Smooth muscle cell of the brain vasculature (primary cell): ENCODE data around the gene ZFP69.
"Not testable (repeated sequence)": the region's sequence is repeated elsewhere in the genome, so short reads cannot be mapped to it uniquely, and the experiment has no call there.

Source experiments
- DNase-seq: peaks from one replicate; pipeline ENCODE4 v3.0.0-alpha.2; 2012; ENCODE audit warnings: low read depth, low spot score

The ZFP69 gene

GRCh38 chr1:40476924-40477677 lies at the start of gene ZFP69:
Gene ZFP69 (plus strand): TSS chr1:40477290. CDS start chr1:40479362, 2,072 bp downstream.
- no peak for DNase-seq

- no peak for DNase-seq
Observed at GRCh38 chr1:40431385-40431784, 45.7 kb upstream of the ZFP69 start.

- no peak for DNase-seq
Observed at GRCh38 chr1:40432644-40433390, 44.3 kb upstream of the ZFP69 start.

GRCh38 chr1:40435471-40435870 lies 41.6 kb upstream of the ZFP69 start:
- DNase-seq, result no peak

- no peak for DNase-seq
Observed at GRCh38 chr1:40435876-40436275, 41.2 kb upstream of the ZFP69 start.

- DNase-seq, result no peak
Observed at GRCh38 chr1:40438391-40439015, 38.6 kb upstream of the ZFP69 start.

GRCh38 chr1:40439247-40439646 lies 37.8 kb upstream of the ZFP69 start:
- DNase-seq, result no peak

- peak; percentile 71 for DNase-seq
Observed at GRCh38 chr1:40449684-40450494, 27.2 kb upstream of the ZFP69 start, which contains the start of gene ZFP69B. Gene ZFP69B (plus strand): TSS chr1:40450476. CDS start chr1:40450962, 486 bp downstream.

- no peak for DNase-seq
Observed at GRCh38 chr1:40450495-40451237, 26.4 kb upstream of the ZFP69 start.

GRCh38 chr1:40451238-40451585 lies 25.9 kb upstream of the ZFP69 start:
- DNase-seq, result no peak

GRCh38 chr1:40454873-40455272 lies 22.2 kb upstream of the ZFP69 start:
- no peak for DNase-seq

GRCh38 chr1:40462956-40463590 lies 14.0 kb upstream of the ZFP69 start:
- DNase-seq, result no peak

GRCh38 chr1:40469327-40469726 lies 7.8 kb upstream of the ZFP69 start:
- no peak for DNase-seq

GRCh38 chr1:40475268-40475667 lies 1.8 kb upstream of the ZFP69 start:
- no peak for DNase-seq

- DNase-seq, result no peak
Observed at GRCh38 chr1:40477678-40478053, 576 bp downstream of the ZFP69 start.

- no peak for DNase-seq
Observed at GRCh38 chr1:40478276-40478675, 1.2 kb downstream of the ZFP69 start.

- DNase-seq, result no peak
Observed at GRCh38 chr1:40479156-40479555, 2.1 kb downstream of the ZFP69 start.

- DNase-seq, result no peak
Observed at GRCh38 chr1:40495315-40495903, 18.3 kb downstream of the ZFP69 start.

GRCh38 chr1:40502651-40503050 lies 25.6 kb downstream of the ZFP69 start:
- DNase-seq, result not testable (repeated sequence)

- DNase-seq, result no peak
Observed at GRCh38 chr1:40507973-40508372, 30.9 kb downstream of the ZFP69 start.
